ENCODE data around the gene AKAP14. TPM values are rescaled to one million over a fixed set of nuclear protein-coding genes. Genes with fewer than 3 reads are reported as not detected.
"Not testable (repeated sequence)": the region's sequence is repeated elsewhere in the genome, so short reads cannot be mapped to it uniquely, and the experiment has no call there.

Gene AKAP14
- total RNA-seq, 2 experiments from 2014 or later = not detected

DNA sequence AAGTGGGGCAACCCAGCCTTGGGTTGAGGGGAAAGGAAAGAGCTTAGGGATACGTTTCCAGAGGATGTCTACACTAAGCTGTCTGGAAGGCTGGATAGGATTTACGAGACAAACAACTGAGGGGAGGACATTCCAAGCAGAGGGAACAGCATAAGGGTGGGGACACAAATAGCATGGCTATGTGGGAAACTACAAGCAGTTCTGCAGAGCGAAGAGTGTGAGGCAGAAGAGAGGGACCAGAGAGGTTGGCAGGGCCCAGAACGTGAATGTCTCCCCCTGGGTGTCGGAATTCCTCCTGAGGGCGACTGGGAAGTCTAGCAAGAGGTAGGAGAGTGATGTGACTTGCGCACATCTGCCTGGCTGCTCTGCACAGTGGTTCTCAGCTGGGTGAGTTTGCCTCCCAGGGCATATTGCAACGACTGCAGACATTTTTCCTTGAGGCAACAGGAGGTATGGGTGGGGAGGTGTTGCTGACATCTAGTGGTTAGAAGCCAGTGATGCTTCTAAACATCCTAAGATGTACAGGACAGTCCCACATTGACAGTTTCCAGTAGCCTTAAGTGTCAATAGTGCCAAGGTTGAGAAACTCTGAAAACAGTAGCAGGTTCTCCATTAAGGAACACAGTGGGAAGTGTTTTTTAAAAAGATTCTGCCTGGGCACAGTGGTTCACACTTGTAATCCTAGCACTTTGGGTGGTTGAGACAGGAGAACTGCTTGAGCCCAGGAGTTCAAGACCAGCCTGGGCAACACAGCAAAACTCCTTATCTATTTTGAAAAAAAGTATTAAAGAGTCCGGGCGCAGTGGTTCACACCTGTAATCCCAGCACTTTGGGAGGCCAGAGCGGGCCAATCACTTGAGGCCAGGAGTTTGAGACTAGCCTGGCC, 14.9 kb upstream of the AKAP14 start:
- Mint-ChIP-seq H3K4me3 (no peak overlapping the region), H3K9me3 (no peaks in the 10 kb centered on the region)
- POLR2A ChIA-PET = interaction anchor here (0.6 kb wide), 1 partner anchor 419 kb away, joined by 3 read pairs; no protein-coding TSS in a partner anchor

DNA sequence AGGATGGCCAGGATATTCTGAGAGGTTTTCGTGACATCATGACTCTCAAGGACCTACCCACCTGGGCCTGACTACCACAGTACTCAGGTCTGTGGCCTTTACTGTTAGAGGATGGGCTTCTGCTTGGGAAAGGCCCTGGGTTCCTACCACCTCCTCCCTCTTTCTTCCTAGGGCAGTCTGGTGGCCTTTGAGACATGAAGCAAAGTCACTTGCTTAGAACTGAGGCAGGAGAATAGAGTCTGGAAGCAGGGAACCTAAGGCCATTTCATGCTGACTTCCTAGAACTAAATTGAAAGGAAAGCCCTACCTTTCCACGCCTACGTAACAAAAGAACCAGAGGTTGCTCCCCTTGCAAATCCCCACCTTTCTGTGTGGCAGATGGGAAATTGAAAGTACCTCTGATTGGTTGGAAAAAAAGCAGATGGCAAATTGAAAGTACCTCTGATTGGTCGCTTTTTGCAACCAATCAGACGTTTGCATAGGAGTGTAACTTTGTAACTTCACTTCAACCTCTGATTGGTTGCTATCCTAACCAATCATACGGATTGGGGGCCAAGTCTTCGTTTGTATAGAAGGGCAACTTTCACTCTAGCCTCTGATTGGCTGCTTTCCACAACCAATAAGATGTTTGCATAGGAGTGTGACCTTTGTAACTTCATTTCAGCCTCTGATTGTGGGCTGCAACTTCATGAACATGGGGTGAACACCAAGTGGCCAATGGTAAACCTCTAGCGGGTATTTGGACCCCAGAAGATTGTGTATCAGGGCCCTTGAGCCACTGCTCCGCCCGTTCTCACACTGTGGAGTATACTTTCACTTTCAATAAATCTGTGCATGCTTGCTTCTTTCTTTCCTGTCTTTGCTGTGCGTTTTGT, 9.9 kb upstream of the AKAP14 start:
- H3K4me3 Mint-ChIP-seq = peak overlapping the region; percentile 26
- CTCF ChIA-PET = no interaction called here

More for the DNA sequence above, 14.9 kb upstream of the AKAP14 start:
- peak; percentile 87 for ATAC-seq
- H3K27ac Mint-ChIP-seq = peak overlapping the region; percentile 61
- peaks cover 14% of the 10 kb centered on the region for H3K4me1 Mint-ChIP-seq (ENCODE audit: low read depth)
- peak; percentile 43 for TF ChIP-seq CTCF (IDR thresholded peaks at IDR 0.05)
- intact Hi-C loops (cut with micrococcal nuclease) = no loop called here
- CTCF ChIA-PET = interaction anchor here (1.1 to 1.3 kb wide), 2 partner anchors 12 to 96 kb away, joined by 3 read pairs; no protein-coding TSS in a partner anchor
- H3K36me3 Mint-ChIP-seq (ENCODE audit: low read depth) = peaks cover 6% of the 10 kb centered on the region
- no peaks in the 10 kb centered on the region for H3K27me3 Mint-ChIP-seq
- peak; percentile 40 for DNase-seq

GRCh38 chrX:119887721-119888425, 7.8 kb upstream of the AKAP14 start:
- ATAC-seq (peak; percentile 84), DNase-seq (peak; percentile 70)
- TF ChIP-seq CTCF (IDR thresholded peaks at IDR 0.05) = peak; percentile 43
- ChIA-PET POLR2A (interaction anchor here (1.1 kb wide), 1 partner anchor 18 kb away, joined by 3 read pairs; no protein-coding TSS in a partner anchor), CTCF (interaction anchor here (1.0 to 2.7 kb wide), 6 partner anchors 9 to 405 kb away, joined by 3 to 16 read pairs (median 4); partner anchors contain the start of gene RPL39)
- Mint-ChIP-seq H3K4me3 (peak overlapping the region; percentile 33), H3K36me3 (ENCODE audit: low read depth) (no peaks in the 10 kb centered on the region), H3K9me3 (no peaks in the 10 kb centered on the region), H3K4me1 (ENCODE audit: low read depth) (peaks cover 6% of the 10 kb centered on the region), H3K27me3 (no peaks in the 10 kb centered on the region), H3K27ac (no peak overlapping the region)
- intact Hi-C loops (cut with micrococcal nuclease) = no loop called here

More for the DNA sequence above, 9.9 kb upstream of the AKAP14 start:
- H3K27ac Mint-ChIP-seq = no peak overlapping the region
- peaks cover 7% of the 10 kb centered on the region for H3K4me1 Mint-ChIP-seq (ENCODE audit: low read depth)
- no peaks in the 10 kb centered on the region for H3K36me3 Mint-ChIP-seq (ENCODE audit: low read depth)
- peak; percentile 75 for ATAC-seq
- H3K27me3 Mint-ChIP-seq = no peaks in the 10 kb centered on the region
- peak; percentile 18 for DNase-seq
- no peak for TF ChIP-seq CTCF (IDR thresholded peaks at IDR 0.05)
- no peaks in the 10 kb centered on the region for H3K9me3 Mint-ChIP-seq
- intact Hi-C loops (cut with micrococcal nuclease) = no loop called here
- POLR2A ChIA-PET = no interaction called here

GRCh38 chrX:119890626-119891025, 5.1 kb upstream of the AKAP14 start:
- H3K27ac Mint-ChIP-seq; H3K9me3 Mint-ChIP-seq; CTCF ChIA-PET; intact Hi-C loops (cut with micrococcal nuclease); DNase-seq; H3K27me3 Mint-ChIP-seq; ATAC-seq; H3K4me1 Mint-ChIP-seq (ENCODE audit: low read depth); H3K36me3 Mint-ChIP-seq (ENCODE audit: low read depth); H3K4me3 Mint-ChIP-seq: not testable (repeated sequence)
- POLR2A ChIA-PET = interaction anchor here (0.6 kb wide), 1 partner anchor 104 kb away, joined by 3 read pairs; no protein-coding TSS in a partner anchor

DNA sequence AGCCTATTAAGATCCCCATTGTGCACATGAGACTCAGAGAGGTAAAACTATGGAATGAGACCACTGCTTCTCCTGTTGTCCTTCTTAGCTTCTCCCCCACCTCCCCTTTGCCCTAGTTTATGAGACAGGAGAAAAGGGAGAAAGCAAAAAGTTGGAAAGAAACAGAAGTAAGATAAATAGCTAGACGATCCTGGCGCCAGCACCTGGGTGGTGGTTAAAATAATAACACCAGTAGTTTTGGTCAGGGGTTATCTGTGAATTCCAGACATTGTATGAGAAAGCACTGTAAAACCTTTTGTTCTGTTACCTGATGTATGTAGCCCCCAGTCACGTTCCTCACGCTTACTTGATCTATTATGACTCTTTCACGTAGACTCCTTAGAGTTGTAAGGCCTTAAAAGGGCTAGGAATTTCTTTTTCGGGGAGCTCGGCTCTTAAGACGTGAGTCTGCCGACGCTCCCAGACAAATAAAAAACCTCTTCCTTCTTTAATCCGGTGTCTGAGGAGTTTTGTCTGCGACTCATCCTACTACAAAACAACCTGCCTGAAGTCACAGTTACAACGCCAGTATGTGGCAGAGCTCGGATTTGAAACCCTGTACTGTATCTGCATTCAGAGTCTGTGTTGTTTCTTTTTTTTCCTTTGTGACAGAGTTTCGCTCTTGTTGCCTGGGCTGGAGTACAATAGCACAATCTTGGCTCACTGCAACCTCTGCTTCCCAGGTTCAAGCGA, 3.6 kb upstream of the AKAP14 start:
- not testable (repeated sequence) for H3K36me3 Mint-ChIP-seq (ENCODE audit: low read depth)

More for the DNA sequence above, 3.6 kb upstream of the AKAP14 start:
- H3K27me3 Mint-ChIP-seq; CTCF ChIA-PET; POLR2A ChIA-PET; DNase-seq; H3K27ac Mint-ChIP-seq; H3K4me1 Mint-ChIP-seq (ENCODE audit: low read depth); intact Hi-C loops (cut with micrococcal nuclease); H3K4me3 Mint-ChIP-seq; H3K9me3 Mint-ChIP-seq; ATAC-seq: not testable (repeated sequence)
